IPS DF 4.7 (cell line): ENCODE data around the gene PNPLA4.

Experiments used
- DNase-seq: peaks from one replicate; pipeline ENCODE4 v3.0.0-alpha.2; 2013; ENCODE audit warnings: low spot score; ENCODE audit errors: extremely low read depth

PNPLA4 gene

DNA sequence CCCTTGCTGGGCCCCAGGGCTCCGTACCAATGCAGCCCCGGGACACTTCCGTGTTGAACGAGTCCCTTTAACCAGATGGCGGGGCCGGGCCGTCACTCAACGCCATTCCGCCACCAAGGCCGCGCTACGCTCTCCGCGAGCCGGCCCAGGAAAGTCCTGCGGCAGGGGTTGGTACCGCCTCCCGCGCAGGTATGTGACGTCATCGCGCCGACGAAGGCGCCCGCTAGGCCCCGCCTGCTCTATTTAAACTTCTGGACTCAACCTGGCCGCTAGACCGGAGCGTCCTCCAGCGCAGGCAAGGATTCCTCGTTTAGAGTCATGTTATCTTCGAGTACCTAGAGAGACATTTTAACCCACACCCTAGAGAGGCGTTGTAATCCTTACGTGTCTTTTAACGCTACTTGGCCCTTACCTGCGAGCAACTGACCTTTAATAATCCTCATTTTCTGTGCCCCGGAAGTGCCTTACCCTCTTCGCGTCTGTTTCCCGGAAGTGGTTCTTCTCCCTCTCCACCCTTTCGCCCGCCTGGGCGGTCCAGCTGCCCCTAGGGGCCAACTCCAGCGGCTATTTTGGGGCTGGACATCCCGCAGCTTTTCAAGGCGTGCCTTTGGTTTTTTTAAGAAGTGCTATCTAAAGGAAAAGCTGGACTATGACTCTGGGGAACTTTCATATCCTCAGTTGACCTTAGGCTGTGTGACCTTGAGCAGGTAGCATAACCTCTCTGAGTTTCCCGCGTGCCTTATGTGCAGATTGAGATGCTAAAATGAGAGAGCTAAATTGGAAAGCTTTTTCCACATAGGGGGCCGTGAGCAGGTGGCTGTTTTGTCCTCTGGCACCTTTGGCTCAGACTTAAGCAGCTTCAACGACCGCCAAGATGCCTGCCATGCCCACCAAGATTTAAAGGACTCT is at the start of gene PNPLA4:
TSS of gene PNPLA4 (minus strand) at position 155 of the 909 bp plus-strand sequence. CDS start 1,294 bp downstream, outside the sequence.
- no peak for DNase-seq

GRCh38 chrX:7972586-7972985 is 45.4 kb upstream of the PNPLA4 start:
- no peak for DNase-seq

DNA sequence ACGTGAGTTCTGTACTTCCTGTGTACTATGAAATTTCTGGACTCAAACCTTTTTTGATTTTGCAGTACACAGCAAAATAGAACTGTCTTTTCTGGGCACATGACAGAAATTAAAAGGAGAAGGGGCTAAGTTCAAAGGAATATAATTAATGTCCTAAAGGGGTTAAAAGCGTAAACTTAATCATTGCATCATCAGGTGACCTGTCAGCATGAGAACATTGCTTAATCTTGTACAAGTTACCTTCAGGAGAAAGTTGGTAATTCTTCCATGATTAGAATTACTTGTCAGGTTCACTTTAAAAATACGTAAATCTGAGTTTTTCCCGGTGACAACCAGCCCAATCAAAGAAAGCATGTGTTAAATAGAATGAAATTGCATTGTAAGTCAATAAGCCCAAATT is 43.2 kb upstream of the PNPLA4 start:
- no peak for DNase-seq

GRCh38 chrX:7965436-7965835 is 38.2 kb upstream of the PNPLA4 start:
- DNase-seq = no peak

DNA sequence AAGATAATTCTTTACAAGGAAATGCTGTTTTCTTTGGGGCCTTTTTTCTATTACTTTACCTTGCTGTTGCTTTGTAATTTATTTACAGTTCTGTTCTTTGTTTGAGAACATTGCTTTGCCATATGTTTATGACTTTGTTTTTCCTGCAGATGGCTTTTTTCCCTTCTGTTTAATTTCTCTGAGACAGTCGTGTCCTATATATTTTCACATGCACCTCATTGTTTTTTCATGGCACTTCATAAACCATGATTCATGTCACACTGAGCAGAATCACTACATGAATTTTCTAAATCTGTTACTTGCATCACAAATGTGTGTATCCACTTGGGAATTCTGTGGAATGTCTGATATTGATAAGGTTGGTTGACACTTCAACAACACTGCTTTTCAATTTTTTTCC is 33.0 kb upstream of the PNPLA4 start:
- DNase-seq = no peak

GRCh38 chrX:7953446-7953845 is 26.2 kb upstream of the PNPLA4 start:
- DNase-seq = no peak

DNA sequence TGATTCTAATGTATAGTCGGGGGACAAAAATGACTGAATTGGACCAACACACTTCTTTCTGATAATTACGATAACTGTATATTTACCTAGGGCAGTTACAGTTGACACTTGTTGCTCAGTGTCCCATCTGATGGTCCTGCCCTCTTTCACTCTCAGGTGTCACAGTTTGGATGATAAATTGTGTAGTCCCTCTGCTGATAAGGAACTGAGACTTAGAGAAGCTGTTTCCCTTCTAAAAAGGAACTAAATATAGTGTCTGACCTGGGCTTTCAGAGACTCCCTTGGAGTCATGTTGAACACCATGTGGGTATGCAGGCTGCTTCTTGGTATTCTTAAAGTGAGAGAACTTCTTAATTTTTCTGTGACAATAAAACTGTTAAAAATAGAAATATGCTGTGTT is 23.7 kb upstream of the PNPLA4 start:
- DNase-seq = no peak

GRCh38 chrX:7948483-7948882 is 21.3 kb upstream of the PNPLA4 start:
- DNase-seq = no peak

- no peak for DNase-seq
These were observed 19.7 kb upstream of the PNPLA4 start for GRCh38 chrX:7946960-7947359.

DNA sequence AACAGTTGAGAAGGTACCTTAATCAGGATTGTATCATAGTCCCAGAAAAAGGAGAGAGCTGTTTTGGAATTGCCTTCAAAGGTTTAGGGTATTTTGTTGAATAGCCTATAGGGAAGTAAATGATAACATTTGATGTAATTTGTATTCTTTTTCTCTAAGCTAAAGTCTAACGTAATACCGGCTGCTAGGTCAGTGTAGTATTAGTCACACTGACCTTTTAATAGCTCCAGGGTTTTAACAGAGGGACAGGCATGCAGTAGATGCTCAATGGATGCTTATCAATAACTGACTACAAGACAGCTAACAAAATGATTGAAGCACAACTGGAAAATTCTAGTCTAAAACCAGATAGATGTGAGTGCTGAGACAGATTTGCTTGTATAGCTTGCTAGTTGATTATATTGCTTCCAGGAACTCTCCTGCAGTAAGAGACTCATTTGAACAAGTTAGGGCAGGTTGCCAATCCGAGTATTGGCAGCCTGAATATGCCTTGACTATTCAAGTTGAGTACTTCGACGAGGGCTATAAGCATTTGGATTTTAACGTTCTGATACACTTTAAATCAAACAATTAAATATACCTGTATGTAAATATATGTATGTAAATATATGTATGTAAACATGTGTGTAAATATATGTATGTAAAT is 16.5 kb upstream of the PNPLA4 start:
- DNase-seq = no peak

DNA sequence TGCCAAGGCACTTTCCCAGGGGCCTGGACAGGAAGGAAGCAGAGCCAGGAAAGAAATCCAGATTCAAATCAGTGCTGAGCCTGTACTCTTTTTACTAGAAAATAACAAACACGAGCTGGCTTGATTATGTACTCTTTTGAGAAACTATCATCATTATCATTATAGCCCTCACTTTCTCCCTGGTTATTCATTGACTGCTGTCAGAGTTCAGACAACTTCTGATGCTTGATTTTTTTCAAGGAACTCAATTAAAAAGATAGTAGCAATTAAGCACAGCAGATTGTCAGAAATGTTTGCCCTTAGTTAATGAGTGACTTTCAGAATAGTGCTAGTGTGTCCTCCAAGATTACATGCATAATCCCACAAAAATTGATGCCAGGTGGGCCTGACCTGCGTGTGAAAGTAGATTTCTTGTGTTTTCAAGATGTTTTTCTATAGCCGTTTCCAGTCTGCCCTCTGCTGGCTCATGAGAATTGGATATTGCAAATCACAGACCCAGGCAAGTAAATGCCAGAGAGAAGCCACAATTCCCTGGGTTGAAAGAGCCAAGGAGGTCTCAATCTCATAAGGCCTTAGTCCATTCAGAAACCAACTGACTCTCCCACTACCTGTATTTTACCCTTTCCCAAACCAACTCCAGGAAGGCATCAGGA is 14.3 kb upstream of the PNPLA4 start:
- DNase-seq = no peak

GRCh38 chrX:7934026-7934425 is 6.8 kb upstream of the PNPLA4 start:
- no peak for DNase-seq

DNA sequence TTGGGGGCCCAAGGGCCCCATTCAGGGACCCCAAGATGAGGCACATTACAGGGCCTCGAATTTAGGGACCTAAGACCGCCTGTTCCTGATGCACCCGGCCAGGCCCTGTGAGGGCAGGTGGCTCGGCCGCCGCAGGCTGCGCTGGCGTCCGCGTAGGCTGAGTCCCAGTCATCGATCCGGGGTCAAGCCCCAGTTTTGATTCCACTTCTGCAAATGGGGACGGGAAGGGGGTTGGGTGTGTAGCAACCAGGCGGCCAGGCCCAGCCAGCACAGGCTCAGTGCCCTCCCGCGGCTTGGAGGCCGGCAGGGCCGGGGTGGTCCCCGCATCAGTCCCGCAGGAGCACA is 327 bp downstream of the PNPLA4 start:
- no peak for DNase-seq

GRCh38 chrX:7926501-7926900 is 712 bp downstream of the PNPLA4 start:
- DNase-seq = no peak

GRCh38 chrX:7925867-7926472 is 1.2 kb downstream of the PNPLA4 start:
- no peak for DNase-seq

GRCh38 chrX:7921750-7922149 is 5.5 kb downstream of the PNPLA4 start:
- no peak for DNase-seq

DNA sequence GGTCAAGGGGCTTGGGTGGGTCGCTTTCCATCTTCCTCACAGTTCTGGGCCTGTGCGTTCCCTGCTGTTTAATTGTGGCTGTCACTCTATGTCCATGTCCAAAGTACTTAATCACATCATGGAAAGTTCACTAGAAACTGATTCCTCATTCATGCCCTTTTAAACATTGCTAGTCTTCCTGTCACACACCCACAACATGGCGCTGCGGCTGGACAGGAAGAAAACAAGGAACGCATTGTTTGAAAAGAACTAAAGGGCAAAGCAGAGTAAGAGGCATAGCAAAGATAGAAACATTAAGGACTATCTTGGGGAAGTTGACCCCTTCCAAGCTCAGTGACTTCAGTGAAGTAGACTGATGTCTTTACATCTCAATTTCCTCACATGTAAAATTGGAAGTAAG is 18.4 kb downstream of the PNPLA4 start:
- DNase-seq = no peak

DNA sequence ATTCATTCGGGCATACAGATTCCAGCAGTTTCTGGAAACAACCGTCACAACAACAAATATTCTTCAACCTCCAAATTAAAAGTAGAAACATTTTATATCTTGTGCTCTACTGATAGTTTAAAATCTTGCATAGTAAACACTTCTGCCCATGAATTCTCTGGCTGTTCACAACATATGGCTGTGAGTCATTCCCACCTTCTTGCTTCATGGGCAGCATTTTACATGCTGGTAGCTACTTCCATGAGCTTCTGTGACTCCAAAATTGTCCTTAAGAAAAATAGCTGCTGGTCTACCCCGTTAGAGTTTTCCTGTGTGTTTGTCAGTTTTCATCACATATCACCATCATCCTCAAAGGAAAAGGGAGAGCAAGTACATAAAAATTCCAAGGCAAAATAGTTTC is 22.7 kb downstream of the PNPLA4 start:
- no peak for DNase-seq

DNA sequence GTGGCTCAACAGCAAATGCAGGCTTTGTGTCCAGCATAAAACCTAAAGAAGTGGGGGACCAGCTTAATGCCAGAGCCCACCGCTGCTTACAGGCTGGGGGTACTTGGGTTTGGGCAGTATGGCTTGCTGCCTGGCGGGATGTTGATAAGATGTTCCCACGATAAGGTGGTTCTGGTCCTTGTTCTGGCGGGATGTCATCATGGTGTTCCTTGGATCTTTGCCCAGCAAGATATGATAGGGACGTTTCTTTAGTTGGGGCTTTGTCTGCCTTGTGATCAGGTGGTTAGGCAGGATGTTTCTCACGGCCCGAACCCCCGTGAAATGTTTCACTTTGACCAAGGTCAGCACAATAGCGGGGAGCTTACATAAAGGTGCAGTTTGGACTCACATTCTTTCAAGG is 35.3 kb downstream of the PNPLA4 start:
- no peak for DNase-seq

DNA sequence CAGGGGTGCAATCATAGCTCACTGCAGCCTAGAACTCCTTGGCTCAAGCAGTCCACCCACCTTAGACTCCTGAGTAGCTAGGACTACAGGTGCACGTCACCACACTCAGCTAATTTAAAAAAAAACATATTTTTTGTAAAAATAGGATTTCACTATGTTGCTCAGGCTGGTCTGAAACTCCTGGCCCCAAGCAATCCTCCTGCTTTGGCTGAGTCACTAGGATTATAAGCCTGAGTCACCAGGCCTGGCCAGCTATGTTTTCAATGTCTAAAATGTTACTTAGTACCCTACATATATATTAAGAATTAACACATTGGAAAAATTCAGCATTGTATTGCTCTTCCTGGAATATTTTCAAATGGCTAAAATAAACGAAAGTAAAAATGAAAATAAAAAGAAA is 37.5 kb downstream of the PNPLA4 start:
- DNase-seq = no peak

DNA sequence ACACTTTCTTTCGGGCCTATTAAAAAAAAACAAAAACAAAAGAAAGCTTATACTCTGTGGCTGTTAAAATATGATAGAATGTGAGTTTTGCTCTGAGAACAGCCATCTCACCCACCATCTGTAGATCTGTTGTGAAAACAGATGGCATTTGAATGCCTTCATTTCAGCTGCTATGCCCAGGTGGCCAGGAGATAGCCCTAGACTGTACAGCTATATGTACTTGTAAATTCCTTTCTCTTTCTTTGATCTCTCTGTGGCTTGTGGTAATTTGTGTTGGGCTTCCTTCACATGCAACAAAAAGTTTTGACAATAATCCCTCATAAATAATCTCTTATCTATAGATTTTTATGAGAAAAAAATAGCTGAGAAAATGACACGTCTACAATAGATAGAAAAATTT is 38.1 kb downstream of the PNPLA4 start:
- DNase-seq = no peak

DNA sequence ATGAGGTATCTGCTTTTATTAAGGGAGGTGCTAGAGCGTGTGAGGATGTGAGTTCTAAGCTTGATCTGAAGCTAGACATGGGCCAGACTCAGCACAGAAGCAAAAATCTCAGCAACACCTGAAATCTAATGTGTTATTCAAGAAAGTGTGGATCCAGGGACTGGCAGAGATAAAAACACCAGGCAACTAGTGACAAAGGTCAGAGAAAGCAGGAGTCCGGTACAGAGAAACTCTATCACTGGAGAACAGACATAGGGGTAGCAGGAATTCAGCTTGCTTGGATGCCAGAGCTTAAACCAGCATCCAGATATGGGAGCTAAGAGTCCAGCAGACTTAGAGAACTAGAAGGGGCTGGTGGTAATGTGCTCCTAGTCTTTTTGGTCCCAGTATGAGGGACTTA is 50.3 kb downstream of the PNPLA4 start:
- DNase-seq = no peak
